Dedifferentiated amniotic fluid mesenchymal stem cell (primary cell): ENCODE data around the gene ME2.
A peak's percentile ranks its signal among the peaks of the same experiment; 100 is the strongest.
"Not testable (repeated sequence)": the region's sequence is repeated elsewhere in the genome, so short reads cannot be mapped to it uniquely, and the experiment has no call there.

Experiments
- DNase-seq: peaks from one replicate; pipeline ENCODE4 v3.0.0-alpha.2; 2016; ENCODE audit errors: extremely low spot score

ME2 gene

GRCh38 chr18:50861617-50862016 lies 17.3 kb upstream of the ME2 start:
- no peak for DNase-seq

- no peak for DNase-seq
Measured at GRCh38 chr18:50862401-50862800, 16.5 kb upstream of the ME2 start.

DNA sequence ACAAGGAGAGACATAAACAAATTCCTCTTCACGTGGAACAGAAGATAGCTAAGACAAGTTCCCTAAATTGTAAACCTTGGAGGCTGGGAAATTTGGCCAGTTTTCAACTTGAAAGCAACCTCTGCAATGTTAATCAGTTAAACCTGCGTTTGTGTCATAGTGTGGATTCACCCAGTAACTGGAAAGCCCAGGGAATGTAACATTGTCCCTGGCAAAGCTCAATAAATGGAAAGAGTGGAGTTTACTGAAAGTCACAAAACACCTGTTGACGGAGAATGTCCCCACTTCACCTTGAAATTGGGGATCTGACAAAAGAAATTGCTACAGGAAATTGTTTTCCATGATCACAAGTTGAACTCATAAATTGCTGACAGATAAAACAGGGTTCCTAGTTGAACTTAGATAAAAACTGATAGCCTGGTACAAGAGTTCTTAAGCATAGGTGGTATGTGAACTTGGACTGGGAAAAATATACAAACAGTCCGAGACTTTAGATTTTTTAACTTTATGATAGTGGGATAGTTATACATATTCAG lies 15.0 kb upstream of the ME2 start:
- DNase-seq: no peak

DNA sequence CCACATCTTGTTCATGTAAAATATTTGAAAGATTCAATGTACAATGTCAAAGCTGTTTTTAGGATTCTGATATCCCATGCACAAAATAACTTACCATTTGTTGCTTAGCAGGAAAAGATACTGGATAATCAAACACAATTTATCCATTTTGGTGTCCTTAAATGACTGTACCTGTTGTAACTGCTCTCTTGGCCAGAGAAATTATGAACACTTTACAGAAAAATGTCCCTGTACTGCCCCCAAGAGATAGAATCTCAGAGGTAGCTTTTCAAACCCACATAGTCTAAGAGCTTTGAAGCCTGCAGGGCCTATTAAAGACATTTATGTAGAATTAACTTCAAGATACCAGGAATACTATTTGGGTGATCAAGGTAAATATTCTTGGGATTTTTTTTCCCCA lies 12.2 kb upstream of the ME2 start:
- DNase-seq: no peak

DNA sequence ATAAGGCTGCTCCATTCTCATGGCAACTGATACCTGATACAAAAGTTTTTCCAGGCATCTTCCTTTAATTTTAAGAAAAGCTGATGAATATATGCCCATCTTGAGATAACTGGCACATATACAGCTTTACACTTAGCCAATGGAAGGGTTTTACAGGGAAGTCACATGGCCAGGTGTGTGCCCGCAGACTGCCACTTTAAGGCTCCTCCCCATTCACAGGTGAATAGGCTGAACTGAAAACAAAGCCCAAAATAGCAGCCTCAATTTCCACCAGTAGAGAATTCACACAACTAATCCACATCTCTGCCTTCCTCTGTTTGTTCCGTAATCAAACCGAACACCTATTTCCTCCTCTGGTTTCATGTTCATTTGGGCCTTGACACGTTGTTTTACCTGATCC lies 9.8 kb upstream of the ME2 start:
- no peak for DNase-seq

GRCh38 chr18:50870138-50870845 lies 8.6 kb upstream of the ME2 start:
- peak; percentile 65 for DNase-seq

DNA sequence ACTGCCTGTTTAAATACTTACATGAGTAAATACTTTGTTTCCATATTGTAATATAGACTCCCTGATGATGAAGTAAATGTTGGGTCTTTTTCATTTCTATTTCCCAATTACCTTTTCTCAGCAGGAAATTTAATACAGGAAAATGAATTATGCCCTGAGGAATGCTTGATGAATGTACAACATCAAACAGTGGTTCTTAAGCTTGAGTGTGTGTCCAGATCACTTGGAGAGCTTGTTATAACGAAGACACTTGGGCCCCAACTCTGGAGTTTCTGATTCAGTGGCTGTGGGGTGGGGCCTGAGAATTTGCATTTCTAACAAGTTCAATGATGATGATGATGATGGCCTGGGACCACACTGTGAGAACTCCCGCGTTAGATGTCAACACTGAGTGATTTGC lies 7.1 kb upstream of the ME2 start:
- DNase-seq: no peak

DNA sequence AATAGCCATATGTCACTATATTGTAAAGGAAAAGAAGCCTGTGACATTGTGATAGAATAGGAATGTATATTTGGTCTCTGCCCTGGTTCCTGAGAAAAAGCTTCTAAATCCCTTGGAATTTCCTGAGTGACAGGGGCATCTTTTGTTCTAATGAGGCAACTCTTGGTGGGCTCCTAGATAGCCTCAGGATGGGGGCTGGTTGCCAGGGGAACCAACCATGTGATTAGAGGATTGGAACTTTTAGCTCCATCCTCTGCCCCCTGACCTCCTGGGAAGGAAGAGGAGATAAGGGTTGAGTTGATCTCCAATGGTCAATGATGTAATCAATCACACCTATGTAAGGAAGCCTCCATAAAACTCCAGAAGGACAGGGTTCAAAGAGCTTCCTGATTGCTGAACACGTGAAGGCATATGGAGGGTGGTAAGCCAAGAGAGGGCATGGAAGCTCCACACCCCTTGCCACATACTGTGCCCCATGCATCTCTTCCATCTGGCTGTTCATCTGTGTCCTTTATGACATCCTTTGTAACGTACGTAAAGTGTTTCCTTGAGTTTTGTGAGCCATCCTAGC lies 2.9 kb upstream of the ME2 start:
- DNase-seq: no peak

- DNase-seq: no peak
Measured at GRCh38 chr18:50877545-50878265, 1.2 kb upstream of the ME2 start.

- peak; percentile 43 for DNase-seq
Measured at GRCh38 chr18:50879302-50880118, 592 bp downstream of the ME2 start.

- no peak for DNase-seq
Measured at GRCh38 chr18:50880119-50880465, 1.2 kb downstream of the ME2 start.

GRCh38 chr18:50880944-50881343 lies 2.0 kb downstream of the ME2 start:
- not testable (repeated sequence) for DNase-seq

DNA sequence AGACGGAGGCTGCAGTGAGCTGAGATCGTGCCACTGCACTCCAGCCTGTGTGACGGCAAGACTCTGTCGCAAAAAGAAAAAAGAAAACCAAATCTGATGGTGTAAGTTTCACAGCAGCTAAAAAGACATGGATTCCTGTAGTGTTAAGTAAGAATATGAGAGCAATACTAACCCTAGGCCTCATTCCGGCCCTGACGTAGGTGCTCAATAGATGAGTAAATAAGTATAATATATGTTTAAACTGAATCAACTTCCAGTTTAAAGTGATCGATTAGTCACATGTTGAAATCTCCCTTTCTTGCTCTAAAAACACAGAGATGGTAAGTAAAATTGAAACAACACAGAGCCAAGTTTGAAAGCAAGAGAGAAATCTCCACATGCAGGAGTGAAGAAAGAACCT lies 8.0 kb downstream of the ME2 start:
- DNase-seq: no peak

- DNase-seq: no peak
Measured at GRCh38 chr18:50895350-50896045, 16.6 kb downstream of the ME2 start.

DNA sequence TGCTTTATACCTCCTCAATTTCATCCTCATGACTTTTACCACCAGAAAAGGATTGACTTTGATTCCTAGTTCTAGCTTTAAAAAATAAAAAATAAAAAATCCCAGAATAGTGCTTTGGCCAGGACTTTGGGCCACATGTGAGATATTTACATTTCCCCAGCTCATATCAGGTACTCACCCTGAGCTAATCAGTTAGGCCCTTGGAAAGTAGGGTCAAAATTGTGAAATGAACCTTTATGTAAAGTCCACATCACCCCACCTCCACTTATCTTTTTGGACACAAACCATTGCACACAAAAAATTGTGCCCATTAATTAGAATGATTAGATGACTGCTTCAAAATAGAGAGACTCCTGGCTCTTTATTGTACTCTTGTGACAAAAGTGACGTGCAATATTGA lies 17.2 kb downstream of the ME2 start:
- no peak for DNase-seq

DNA sequence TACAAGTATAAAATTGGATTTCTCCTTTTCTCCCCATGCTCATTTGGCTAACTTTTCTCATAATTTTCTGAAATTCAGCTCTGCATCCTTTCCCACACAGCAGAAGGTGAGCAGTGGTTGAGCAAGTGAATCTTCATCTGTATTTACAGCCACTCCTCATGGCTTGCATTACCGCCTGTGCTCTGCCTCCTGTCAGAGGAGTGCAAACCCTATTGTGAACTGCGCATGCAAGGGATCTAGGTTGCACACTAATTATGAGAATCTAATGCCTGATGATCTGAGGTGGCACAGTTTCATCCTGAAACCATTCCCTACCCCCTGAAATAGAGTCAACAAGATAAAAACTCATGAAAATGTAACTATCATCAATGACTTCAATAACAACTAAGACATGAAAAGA lies 20.0 kb downstream of the ME2 start:
- no peak for DNase-seq

- DNase-seq: no peak
Measured at GRCh38 chr18:50902797-50903196, 23.9 kb downstream of the ME2 start.

DNA sequence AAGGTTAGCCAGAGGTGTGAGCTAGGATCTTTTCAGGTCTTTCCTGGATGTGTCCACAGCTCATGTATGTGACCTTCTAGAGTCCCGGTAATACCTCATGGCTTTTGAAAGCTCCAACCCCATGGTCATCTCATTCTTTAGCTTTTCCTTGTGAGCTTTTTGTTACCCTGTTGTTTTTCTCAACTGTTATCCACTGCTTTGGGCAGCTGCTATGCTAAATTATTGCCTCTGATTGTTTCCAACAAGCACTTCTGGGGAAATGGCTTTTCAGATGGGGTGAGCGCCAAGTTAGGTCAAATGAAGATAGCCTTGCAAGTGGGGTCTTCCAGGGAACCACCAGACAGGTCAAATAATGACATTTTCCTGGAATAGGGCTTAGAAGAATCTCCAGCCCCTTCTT lies 27.9 kb downstream of the ME2 start:
- no peak for DNase-seq

DNA sequence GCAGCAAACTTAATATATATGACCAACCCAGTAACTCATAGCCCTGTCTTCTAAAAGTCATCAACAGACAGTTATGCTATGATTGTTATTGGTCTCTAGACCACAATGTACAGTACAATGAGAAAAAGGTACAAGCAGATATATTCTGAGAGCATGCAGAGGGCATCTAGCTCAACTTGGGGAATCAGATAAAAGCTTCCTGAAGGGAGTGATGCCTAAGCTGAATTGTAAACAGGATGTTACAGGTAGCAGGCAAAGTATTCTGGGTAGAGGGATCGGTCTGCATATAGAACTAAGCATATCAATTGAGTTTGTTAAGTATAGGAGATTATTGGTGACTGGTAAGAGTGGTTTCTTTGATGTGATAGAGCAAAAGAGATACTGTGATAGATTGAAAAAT lies 30.3 kb downstream of the ME2 start:
- DNase-seq: no peak

- no peak for DNase-seq
Measured at GRCh38 chr18:50911006-50911405, 32.1 kb downstream of the ME2 start.

GRCh38 chr18:50917021-50917420 lies 38.1 kb downstream of the ME2 start:
- peak; percentile 14 for DNase-seq

DNA sequence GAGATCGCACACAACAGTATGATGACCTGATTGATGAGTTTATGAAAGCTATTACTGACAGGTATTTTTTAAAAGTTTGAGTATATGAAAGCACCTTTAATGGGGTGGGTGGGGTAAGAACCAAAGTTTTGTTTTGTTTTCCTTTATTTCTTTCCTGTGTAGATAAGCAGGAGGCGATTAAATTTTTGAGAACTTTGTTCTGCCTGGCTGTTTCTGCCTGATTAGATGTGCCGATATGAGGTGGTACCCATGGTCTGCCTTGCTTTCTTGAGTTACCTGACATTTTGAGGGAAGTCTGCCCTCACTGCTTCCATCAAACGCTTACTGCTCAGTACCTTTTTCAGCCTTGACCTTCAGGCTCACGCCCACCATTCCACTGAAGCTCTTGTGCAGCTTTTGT lies 39.2 kb downstream of the ME2 start:
- DNase-seq: no peak
